Measurements from ENCODE around the gene LMBR1. TPM values are rescaled to one million over a fixed set of nuclear protein-coding genes. Genes with fewer than 3 reads are reported as not detected.

LMBR1 gene
- total and polyA plus RNA-seq, 2 of the 13 experiments (the other 11 are each of a cell fraction or from before 2014, with no cell fraction given): 20.9 to 39.6 TPM

DNA sequence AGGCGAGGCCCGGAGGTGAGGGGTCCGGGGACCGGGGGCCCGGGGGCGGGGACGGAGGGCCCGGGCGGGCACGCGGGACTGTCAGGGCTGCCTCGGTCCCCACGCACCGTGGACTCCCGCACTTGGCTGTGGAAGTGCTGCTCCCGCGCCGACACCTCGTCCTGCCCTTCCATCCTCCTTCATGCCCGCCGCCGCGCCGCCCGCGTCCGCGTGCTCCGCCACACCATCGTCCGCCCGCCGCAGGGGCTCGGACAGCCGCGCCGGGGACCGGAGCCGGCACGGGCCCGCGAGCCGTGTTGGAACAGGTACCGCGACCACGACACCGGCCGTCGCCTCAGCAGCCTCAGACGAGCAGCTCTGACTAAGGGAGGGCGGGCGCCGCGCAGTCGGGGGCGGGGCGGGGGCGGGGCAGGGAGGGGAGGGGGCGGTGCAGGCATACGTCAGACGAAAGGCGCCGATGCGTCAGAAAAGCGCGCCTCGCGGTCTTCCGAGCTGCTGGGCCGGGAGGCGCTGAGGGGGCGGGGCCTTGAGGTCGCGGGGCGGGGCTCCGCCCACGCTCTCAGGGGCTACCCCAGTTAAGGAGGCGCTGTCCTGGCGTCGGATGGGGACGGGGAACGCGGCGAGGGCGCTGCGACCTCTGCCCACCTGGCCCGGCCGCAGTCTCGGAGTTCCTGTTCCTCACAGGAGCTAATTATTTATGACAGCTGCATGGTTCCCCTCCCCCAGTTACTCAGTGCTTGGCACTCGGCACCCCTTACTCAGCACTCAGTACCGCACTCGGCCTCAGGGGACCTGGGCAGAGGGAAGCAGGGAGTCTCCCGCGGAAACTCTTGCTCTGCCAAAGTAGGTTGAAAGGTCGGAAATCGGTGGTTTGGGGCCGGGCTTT, at the start of gene LMBR1 (continued):
- no peak for TF ChIP-seq JUNB (CRISPR knock-in tag; IDR thresholded peaks at IDR 0.05; ENCODE audit: borderline replicate concordance)
- peak; percentile 40; the same call in 1 of the 2 replicates for TF ChIP-seq KMT2B (CRISPR knock-in tag; IDR thresholded peaks at IDR 0.05)
- TF ChIP-seq TP53 (CRISPR knock-in tag; conservative IDR thresholded peaks at IDR 0.05): no peak
- no peak for TF ChIP-seq TRIM24 (CRISPR knock-in tag; IDR thresholded peaks at IDR 0.05)
- TF ChIP-seq ZNF552 (CRISPR knock-in tag; IDR thresholded peaks at IDR 0.05; ENCODE audit: borderline replicate concordance): 0 out of 2 replicates have a peak, but pooled peaks have one; percentile 38
- no peak for TF ChIP-seq JARID2 (CRISPR knock-in tag; IDR thresholded peaks at IDR 0.05; ENCODE audit: insufficient replicate concordance)
- TF ChIP-seq TIGD3 (CRISPR knock-in tag; IDR thresholded peaks at IDR 0.05; ENCODE audit: borderline replicate concordance): no peak
- no peak for TF ChIP-seq ZSCAN30 (CRISPR knock-in tag; IDR thresholded peaks at IDR 0.05)
- no peak for TF ChIP-seq NFAT5 (CRISPR knock-in tag; IDR thresholded peaks at IDR 0.05)
- TF ChIP-seq ZNF761 (CRISPR knock-in tag; conservative IDR thresholded peaks at IDR 0.05): 0 out of 2 replicates have a peak, but pooled peaks have one; percentile 36
- peak; percentile 39; the same call in 1 of the 2 replicates for TF ChIP-seq TBX2 (CRISPR knock-in tag; IDR thresholded peaks at IDR 0.05; ENCODE audit: borderline replicate concordance)
- peak; percentile 66; the same call in 1 of the 2 replicates for TF ChIP-seq CCDC6 (CRISPR knock-in tag; IDR thresholded peaks at IDR 0.05)
- TF ChIP-seq ZNF136 (CRISPR knock-in tag; IDR thresholded peaks at IDR 0.05; ENCODE audit: low read depth): no peak
- peak; percentile 55 for TF ChIP-seq DR1 (CRISPR knock-in tag; IDR thresholded peaks at IDR 0.05)
- TF ChIP-seq ZNF580 (CRISPR knock-in tag; IDR thresholded peaks at IDR 0.05; ENCODE audit: borderline replicate concordance, low read depth): no peak
- TF ChIP-seq, protein P1, sequence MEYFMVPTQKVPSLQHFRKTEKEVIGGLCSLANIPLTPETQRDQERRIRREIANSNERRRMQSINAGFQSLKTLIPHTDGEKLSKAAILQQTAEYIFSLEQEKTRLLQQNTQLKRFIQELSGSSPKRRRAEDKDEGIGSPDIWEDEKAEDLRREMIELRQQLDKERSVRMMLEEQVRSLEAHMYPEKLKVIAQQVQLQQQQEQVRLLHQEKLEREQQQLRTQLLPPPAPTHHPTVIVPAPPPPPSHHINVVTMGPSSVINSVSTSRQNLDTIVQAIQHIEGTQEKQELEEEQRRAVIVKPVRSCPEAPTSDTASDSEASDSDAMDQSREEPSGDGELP (IDR thresholded peaks at IDR 0.05; ENCODE audit: borderline replicate concordance, low read depth): no peak
- TF ChIP-seq, protein P2, sequence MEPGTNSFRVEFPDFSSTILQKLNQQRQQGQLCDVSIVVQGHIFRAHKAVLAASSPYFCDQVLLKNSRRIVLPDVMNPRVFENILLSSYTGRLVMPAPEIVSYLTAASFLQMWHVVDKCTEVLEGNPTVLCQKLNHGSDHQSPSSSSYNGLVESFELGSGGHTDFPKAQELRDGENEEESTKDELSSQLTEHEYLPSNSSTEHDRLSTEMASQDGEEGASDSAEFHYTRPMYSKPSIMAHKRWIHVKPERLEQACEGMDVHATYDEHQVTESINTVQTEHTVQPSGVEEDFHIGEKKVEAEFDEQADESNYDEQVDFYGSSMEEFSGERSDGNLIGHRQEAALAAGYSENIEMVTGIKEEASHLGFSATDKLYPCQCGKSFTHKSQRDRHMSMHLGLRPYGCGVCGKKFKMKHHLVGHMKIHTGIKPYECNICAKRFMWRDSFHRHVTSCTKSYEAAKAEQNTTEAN (CRISPR knock-in tag; conservative IDR thresholded peaks at IDR 0.05): peak; percentile 35; the same call in 1 of the 2 replicates
- TF ChIP-seq ZFX (CRISPR knock-in tag; IDR thresholded peaks at IDR 0.05; ENCODE audit: low read depth): peak; percentile 78
- peak; percentile 65; the same call in 1 of the 2 replicates for TF ChIP-seq ZNF891 (CRISPR knock-in tag; IDR thresholded peaks at IDR 0.05)

Data from HepG2 (cell line).